ENCODE data around the gene CCDC54.
"Not testable (repeated sequence)": the region's sequence is repeated elsewhere in the genome, so short reads cannot be mapped to it uniquely, and the experiment has no call there.

Gene CCDC54

DNA sequence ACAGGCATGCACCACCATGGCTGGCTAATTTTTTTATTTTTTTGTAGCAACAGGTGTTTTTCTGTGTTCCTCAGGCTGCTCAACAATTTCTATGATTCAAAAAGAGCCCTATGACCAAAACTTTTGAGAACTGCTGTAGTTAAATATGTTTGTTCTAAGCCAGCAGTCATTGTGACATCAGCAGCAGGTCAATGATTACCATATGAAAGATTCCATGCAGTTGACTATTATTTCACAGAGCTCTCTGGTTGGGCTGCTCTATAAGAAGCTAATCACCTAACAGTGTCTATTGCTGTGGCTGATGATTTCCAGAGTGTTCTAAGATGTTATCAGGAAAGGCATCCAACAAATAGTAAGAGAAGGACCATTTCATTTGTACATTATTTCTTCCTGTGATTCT, at the start of gene CCDC54:
TSS of gene CCDC54 (plus strand) at position 289 of the 400 bp plus-strand sequence. CDS start 149 bp downstream, outside the sequence.
- DNase-seq = no peak

DNA sequence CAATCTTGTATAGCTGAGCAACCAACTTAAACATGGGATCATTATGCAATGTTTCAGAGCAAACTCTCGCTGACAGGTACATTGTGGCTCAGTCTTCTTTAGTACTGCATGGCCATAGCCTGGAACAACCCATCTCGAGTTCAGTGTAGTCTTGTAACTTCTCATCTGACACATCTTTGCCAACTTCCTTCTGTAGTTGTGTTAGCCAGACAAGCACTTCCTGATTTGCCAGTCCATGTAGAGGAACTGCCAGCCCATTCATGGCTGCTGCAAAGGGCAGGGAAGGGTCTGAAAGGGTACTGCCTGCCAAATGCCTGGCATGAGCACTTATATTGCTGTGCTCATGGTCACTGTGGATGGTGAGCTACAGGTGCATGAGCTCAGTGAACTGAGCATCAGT, 49.2 kb upstream of the CCDC54 start:
- no peak for DNase-seq

DNA sequence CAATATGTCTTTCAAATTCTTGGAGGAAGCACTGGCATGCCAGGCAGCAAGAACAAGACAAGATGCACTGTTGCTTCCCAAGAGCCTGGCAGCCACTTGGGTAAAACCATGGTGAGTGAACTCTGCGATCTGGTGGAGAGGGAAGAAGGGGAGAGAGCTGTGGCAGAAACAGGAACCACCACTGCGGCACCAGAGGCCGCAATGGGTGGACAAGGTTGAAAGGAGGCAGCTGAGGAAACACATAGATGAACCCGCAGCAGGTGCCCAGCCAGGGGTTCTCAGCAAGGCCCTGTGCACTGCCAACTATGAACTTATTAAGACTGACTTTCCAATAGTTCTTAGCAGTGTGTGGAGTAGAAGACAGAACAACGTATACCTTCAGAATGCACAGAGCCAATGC, 48.2 kb upstream of the CCDC54 start:
- no peak for DNase-seq

DNA sequence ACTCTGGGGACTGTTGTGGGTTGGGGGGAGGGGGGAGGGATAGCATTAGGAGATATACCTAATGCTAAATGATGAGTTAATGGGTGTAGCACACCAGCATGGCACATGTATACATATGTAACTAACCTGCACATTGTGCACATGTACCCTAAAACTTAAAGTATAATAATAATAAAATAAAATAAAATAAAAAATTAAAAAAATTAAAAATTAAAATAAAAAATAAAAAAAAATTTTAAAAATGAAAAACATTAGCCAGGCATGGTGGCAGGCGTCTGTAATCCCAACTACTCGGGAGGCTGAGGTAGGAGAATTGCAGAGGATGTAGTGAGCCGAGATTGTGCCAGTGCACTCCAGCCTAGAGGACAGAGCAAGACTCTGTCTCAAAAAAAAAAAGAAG, 37.5 kb upstream of the CCDC54 start:
- not testable (repeated sequence) for DNase-seq

- no peak for DNase-seq
Measured at GRCh38 chr3:107344722-107345121, 32.5 kb upstream of the CCDC54 start.

- no peak for DNase-seq
Measured at GRCh38 chr3:107345822-107346405, 31.3 kb upstream of the CCDC54 start.

- DNase-seq = no peak
Measured at GRCh38 chr3:107346564-107346963, 30.7 kb upstream of the CCDC54 start.

DNA sequence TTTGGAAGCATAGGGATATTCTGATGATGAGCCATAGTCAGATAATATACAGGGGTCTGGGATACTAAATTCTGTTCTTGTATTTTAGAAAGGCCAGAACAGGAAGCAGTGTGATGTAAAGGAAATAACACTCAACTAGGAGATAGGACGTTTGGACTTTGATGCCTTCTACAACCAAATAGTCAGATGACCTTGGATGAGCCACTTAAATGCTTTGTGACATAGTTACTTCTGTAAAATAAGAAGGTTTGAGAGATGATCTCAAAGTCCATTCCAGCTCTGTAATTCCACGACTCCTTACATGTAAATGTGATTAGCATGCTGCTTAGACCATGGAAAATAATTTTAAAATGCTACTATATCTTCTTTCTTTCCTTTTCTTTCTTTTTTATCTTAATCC, 29.5 kb upstream of the CCDC54 start:
- DNase-seq = no peak

DNA sequence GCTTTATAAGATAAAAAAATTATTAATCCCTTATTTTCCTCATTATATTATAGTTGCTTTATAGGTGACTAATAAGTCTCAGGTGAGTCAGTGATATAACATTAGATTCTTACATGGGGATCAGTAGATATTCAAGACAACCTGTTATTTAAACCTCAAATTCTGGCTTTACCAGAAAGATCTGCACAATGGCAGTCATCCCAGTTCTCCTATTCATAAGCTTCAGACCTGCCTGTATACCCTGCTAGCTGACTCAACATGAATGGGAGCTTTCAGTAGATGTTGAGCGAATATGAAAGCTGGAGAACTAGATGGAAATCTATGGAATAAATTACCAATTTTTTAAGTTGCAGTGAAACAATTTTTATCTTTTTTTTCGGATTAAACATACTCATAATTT, 20.5 kb upstream of the CCDC54 start:
- no peak for DNase-seq

- DNase-seq = no peak
Measured at GRCh38 chr3:107361633-107362032, 15.6 kb upstream of the CCDC54 start.

DNA sequence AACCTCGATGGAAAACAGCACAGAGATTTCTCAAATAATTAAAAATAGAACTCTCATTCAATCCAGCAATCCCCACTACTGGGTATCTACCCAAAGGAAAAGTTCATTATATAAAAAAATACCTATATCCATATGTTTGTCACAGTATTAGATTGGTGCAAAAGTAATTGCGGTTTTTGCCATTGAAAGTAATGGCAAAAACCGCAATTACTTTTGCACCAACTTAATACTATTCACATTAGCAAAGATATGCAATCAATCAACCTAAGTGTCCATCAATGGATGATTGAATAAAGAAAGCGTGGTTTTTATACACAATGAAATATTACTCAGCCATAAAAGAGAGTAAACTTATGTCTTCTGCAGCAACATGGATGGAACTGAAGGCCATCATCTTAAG, 12.2 kb upstream of the CCDC54 start:
- DNase-seq = no peak

GRCh38 chr3:107366766-107367165, 10.5 kb upstream of the CCDC54 start:
- DNase-seq = no peak

- no peak for DNase-seq
Measured at GRCh38 chr3:107367353-107367752, 9.9 kb upstream of the CCDC54 start.

GRCh38 chr3:107368654-107369398, 8.4 kb upstream of the CCDC54 start:
- no peak for DNase-seq

DNA sequence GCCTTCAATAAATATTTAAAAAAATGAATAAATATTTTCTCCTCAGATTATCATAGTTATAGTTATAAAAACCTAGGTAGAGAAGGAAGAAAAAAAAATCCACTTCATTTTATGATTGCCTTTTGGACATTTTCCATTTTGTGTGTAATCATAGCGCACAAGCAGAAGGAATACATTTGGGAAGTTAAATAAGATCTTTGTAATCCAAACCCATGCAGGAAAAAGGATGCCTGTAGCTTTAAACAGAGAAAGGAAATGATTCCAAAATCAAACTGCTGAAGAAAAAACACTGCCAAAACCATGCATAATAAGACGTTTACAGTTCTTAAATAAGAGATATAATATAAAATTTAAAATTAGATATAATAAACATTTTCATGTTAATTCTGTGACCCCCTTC, 7.4 kb upstream of the CCDC54 start:
- DNase-seq = no peak

- no peak for DNase-seq
Measured at GRCh38 chr3:107370907-107371306, 6.3 kb upstream of the CCDC54 start.

DNA sequence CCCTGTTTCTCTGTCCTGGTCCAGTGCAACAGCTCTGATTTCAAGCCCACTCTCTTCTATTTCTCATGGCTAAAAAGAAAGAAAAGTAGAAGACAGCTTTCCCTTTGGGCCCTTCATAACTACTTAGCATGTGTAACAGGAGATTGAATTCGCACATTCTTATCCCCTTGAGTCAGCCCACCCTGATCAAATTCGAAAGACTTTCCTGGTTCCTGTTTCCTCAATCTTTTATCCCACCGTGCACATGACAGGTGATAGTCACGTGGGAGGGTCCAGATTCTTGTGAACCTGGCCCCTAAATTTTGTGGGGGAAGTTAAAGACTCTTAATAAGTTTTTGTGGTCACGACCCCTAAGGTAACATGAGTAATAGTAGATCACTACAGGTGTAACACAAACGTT, 4.7 kb upstream of the CCDC54 start:
- no peak for DNase-seq

DNA sequence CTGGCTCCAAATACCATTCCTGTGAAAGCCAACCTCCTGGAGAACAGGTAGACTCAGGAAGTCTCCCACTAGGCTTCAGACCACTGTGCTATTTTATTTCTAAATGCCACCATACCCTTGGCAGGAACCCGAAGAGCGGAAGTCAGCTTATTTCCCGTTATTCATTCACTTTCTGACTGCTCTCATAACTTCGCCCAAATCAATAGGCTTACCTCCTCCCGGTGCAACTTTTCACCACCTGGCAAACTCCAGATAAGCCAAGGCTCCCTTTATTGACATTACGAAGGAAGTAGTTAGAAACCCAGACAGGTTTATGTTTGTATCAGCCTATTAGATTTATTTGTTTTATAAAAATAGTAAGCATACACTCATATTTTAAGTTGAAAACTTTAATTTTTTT, 3.3 kb upstream of the CCDC54 start:
- DNase-seq = no peak

DNA sequence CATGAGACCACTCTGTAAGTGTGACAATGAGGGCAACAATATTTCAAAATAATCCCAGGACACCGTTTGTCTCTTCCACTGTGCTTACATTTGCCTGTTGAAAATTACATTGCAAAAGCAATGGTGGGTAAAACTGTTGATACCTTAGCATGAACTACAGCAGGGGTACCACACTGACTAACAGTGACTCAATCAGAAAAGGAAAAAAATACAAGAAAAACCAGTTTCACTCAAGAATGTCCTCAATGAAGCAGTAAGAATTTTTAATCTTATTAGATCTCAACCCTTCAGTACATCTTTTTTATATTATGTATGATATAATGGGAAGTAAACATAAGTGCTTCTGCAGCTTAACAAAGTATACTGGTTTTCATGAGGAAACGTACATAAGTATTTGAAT, 1.6 kb upstream of the CCDC54 start:
- no peak for DNase-seq

GRCh38 chr3:107382631-107383030, 5.4 kb downstream of the CCDC54 start:
- DNase-seq = no peak

GRCh38 chr3:107384428-107384827, 7.2 kb downstream of the CCDC54 start:
- no peak for DNase-seq

GRCh38 chr3:107384907-107385306, 7.7 kb downstream of the CCDC54 start:
- DNase-seq = no peak

- no peak for DNase-seq
Measured at GRCh38 chr3:107387555-107387954, 10.3 kb downstream of the CCDC54 start.

DNA sequence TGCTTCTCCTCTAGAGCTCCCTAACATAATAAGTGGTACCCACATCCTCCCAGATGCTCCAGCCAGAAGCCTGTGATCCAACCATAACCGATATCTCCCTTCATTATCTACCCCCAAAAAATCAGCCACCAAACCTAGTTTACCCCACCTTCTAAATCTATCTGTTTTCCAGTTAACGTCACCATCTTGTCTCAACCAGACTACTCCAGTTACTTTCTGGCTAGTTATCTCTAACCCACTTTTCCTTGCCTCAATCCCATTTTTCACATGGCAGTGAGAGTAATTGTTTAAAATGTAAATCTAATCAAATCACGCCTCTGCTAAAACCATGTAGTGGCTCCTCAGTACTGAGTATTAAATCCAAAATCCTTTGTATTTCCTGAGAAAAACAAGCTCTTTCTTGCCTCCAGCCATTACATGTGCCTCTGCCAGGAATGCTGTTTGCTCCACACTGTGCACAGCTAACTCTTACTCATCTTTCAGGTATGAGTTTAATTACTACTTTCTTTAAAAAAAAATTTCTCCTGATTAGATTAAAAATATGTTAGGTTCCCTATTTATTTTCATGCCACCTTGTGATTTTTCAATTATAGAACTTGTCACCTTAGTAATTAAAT, 15.4 kb downstream of the CCDC54 start:
- no peak for DNase-seq

GRCh38 chr3:107394502-107394901, 17.3 kb downstream of the CCDC54 start:
- DNase-seq = no peak

Measured in activated CD4-positive, alpha-beta T cell treated with anti-CD3 and anti-CD28 coated beads, Interleukin-2, amount 50 U/mL, for 1 hour (primary cell).